ENCODE data around the gene EDC3. TPM values are rescaled to one million over a fixed set of nuclear protein-coding genes. Genes with fewer than 3 reads are reported as not detected.

The EDC3 gene
- total RNA-seq, 2 donors from 2014 or later, result 11.5 to 16.2 TPM

DNA sequence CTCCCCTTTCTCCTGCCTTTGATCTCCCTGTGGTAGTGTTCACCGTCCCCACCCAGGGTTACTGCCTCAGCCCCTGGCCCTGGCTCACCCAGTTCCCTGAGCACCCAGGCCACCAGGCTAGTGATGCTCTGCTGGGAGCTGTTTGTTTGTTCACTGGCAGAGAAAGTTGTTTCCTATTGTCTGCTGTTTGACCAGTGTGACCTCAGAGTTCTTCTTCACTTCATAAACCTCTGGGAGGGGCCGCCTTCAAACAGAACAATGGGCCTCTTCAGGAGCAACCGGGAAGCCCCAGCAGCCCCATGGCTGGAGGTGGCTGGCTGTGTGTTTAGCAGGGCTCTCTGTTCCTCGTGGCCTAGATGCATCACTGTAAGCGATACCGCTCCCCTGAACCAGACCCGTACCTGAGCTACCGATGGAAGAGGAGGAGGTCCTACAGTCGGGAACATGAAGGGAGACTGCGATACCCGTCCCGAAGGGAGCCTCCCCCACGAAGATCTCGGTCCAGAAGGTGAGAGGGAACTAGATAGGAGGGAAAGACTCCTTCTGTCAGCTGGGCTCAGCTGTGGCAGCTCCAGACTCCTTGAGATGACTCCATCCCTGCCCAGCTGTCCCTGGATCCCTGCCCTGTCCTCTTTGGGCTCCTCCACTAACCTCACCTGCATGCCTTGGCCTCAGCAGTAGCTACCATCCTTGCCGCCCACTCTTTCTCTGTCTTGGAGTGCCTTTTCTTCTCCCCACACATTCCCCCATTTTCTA lies 76.8 kb downstream of the EDC3 start:
- H3K27ac ChIP-seq, result no peak overlapping the region
- no peak overlapping the region for H3K4me3 ChIP-seq
- TF ChIP-seq, protein P1, sequence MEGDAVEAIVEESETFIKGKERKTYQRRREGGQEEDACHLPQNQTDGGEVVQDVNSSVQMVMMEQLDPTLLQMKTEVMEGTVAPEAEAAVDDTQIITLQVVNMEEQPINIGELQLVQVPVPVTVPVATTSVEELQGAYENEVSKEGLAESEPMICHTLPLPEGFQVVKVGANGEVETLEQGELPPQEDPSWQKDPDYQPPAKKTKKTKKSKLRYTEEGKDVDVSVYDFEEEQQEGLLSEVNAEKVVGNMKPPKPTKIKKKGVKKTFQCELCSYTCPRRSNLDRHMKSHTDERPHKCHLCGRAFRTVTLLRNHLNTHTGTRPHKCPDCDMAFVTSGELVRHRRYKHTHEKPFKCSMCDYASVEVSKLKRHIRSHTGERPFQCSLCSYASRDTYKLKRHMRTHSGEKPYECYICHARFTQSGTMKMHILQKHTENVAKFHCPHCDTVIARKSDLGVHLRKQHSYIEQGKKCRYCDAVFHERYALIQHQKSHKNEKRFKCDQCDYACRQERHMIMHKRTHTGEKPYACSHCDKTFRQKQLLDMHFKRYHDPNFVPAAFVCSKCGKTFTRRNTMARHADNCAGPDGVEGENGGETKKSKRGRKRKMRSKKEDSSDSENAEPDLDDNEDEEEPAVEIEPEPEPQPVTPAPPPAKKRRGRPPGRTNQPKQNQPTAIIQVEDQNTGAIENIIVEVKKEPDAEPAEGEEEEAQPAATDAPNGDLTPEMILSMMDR (IDR thresholded peaks at IDR 0.05), result no peak
- H3K9me3 ChIP-seq, result no peaks in the 10 kb centered on the region
- H3K36me3 ChIP-seq, result peaks cover 44% of the 10 kb centered on the region
- DNase-seq (ENCODE audit: low spot score) (no peak), ATAC-seq (ENCODE audit: insufficient number of reproducible peaks, low FRiP score, low read depth) (no peak)
- no peaks in the 10 kb centered on the region for H3K27me3 ChIP-seq (replicated peaks; ENCODE audit: insufficient read depth)
- peaks cover 11 to 42% of the 10 kb centered on the region in 2 donors for H3K4me1 ChIP-seq (ENCODE audit: control insufficient read depth in 1 of 2, low read depth in 2 of 2)

DNA sequence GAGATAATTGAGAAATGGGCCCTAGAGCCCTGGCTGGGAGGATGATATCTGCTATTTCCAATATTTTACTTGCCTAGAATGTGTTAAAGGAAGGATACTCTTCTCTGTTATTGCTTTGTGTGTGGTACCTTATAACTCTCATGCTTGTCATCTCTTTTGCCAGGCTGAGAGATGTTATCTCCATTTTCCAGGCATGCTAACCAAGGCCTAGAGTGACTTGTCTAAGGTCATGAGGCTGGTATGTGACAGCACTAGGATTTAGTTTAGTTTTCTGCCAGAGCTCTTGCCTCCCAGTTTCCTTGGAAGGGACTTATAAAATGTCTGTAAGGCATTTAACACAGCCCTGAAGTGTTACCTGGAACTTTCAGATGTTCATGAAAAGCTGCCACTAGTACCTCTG lies 78.8 kb downstream of the EDC3 start:
- TF ChIP-seq, protein P1 (IDR thresholded peaks at IDR 0.05), result no peak
- peak overlapping the region; percentile 99 for H3K4me3 ChIP-seq
- peaks cover 25% of the 10 kb centered on the region for H3K36me3 ChIP-seq
- H3K9me3 ChIP-seq, result no peaks in the 10 kb centered on the region
- DNase-seq (ENCODE audit: low spot score) (no peak), ATAC-seq (ENCODE audit: insufficient number of reproducible peaks, low FRiP score, low read depth) (no peak)
- H3K27ac ChIP-seq, result peak overlapping the region; percentile 96 to 99
- no peaks in the 10 kb centered on the region for H3K27me3 ChIP-seq (replicated peaks; ENCODE audit: insufficient read depth)
- H3K4me1 ChIP-seq (ENCODE audit: control insufficient read depth in 1 of 2, low read depth in 2 of 2), result peaks cover 11 to 42% of the 10 kb centered on the region in 2 donors

- peak; percentile 60 for DNase-seq (ENCODE audit: low spot score)
- H3K4me3 ChIP-seq, result peak overlapping the region; percentile 99
- no peaks in the 10 kb centered on the region for H3K27me3 ChIP-seq (replicated peaks; ENCODE audit: insufficient read depth)
- ATAC-seq (ENCODE audit: insufficient number of reproducible peaks, low FRiP score, low read depth), result no peak
- TF ChIP-seq, protein P1 (IDR thresholded peaks at IDR 0.05), result no peak
- H3K27ac ChIP-seq, result peak overlapping the region; percentile 96 to 99
- H3K9me3 ChIP-seq, result no peaks in the 10 kb centered on the region
- H3K4me1 ChIP-seq (ENCODE audit: control insufficient read depth in 1 of 2, low read depth in 2 of 2), result peaks cover 11 to 41% of the 10 kb centered on the region in 2 donors
- peaks cover 22% of the 10 kb centered on the region for H3K36me3 ChIP-seq
Measured at GRCh38 chr15:74616366-74616939, 79.4 kb downstream of the EDC3 start.

- Histone ChIP-seq H3K4me3 (peak within 1 kb of the TSS; percentile 99), H3K27ac (peak within 1 kb of the TSS; percentile 96 to 99), H3K9me3 (no peaks in the 10 kb centered on the region), H3K27me3 (replicated peaks; ENCODE audit: insufficient read depth) (no peaks in the 10 kb centered on the region), H3K4me1 (ENCODE audit: control insufficient read depth in 1 of 2, low read depth in 2 of 2) (peaks cover 11 to 34% of the 10 kb centered on the region in 2 donors), H3K36me3 (peaks cover 18% of the 10 kb centered on the region)
- peak; percentile 64 for ATAC-seq (ENCODE audit: insufficient number of reproducible peaks, low FRiP score, low read depth)
- DNase-seq (ENCODE audit: low spot score), result peak; percentile 75
- TF ChIP-seq, protein P1 (IDR thresholded peaks at IDR 0.05), result no peak
Measured at GRCh38 chr15:74615508-74616365, 80.1 kb downstream of the EDC3 start, which contains the start of gene CLK3. Gene CLK3 (plus strand): TSS chr15:74615836. CDS start chr15:74619197, 3,361 bp downstream.
